HG02571 (cell line): ENCODE data around the gene ITPR2.
"Not testable (repeated sequence)": the region's sequence is repeated elsewhere in the genome, so short reads cannot be mapped to it uniquely, and the experiment has no call there.

Experiments
- ATAC-seq: cut with Tn5 transposase; IDR thresholded peaks from one replicate; pipeline ENCODE4 v1.9.1; 2021; ENCODE audit warnings: mild to moderate bottlenecking, moderate library complexity; ENCODE audit not compliant: unreplicated experiment

The ITPR2 gene

GRCh38 chr12:26636710-26637328 lies 196.2 kb downstream of the ITPR2 start:
- no peak for ATAC-seq

DNA sequence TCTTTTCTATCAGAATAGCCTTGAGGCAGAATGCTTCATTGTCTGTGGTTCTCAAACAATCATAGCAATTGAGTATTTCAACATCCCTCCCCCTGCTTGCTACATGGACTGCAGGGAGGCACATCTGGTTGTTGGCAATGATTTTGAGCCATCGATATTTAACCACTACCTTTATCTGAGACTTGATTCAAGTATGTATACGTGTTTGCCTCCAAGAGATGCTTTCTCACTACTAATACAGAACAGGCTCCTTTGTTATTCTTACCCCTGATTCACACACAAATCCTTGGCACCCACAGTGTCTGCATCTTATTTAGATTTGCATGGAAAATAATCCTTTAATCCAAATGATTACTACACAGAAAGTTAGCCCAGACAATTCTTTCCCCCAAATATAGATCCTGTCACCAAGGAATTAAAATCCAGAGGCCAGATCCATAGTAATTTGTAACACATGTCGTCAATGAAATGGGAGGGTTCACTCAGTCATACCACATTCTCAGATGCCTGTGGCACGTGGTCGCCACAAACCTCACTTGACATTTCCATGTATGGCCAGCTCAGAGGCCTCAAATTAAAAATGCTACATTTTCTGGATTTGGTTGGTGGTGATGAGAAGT lies 199.3 kb downstream of the ITPR2 start:
- ATAC-seq = no peak

- no peak for ATAC-seq
Observed at GRCh38 chr12:26632756-26633155, 200.2 kb downstream of the ITPR2 start.

DNA sequence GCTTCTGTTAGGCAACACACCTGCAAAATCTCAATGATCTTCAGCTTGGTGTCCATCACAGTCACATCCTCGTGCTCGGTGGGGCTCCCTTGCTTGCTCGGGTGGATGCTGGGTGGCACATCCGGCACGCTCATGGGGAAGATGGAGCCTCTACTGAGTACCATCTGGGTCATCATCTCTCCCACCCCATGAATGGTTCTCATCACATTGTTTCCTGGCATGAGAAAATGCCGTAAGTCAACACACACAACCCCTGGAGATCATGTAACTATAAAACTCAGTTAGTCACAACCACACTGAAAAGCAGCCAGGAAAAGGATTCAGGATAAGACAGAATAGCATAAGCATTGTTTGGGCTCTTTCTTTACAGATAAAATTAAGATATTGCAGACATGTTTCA lies 201.1 kb downstream of the ITPR2 start:
- no peak for ATAC-seq

GRCh38 chr12:26630546-26631027 lies 202.4 kb downstream of the ITPR2 start:
- no peak for ATAC-seq

GRCh38 chr12:26629864-26630263 lies 203.1 kb downstream of the ITPR2 start:
- no peak for ATAC-seq

GRCh38 chr12:26628234-26628633 lies 204.8 kb downstream of the ITPR2 start:
- no peak for ATAC-seq

DNA sequence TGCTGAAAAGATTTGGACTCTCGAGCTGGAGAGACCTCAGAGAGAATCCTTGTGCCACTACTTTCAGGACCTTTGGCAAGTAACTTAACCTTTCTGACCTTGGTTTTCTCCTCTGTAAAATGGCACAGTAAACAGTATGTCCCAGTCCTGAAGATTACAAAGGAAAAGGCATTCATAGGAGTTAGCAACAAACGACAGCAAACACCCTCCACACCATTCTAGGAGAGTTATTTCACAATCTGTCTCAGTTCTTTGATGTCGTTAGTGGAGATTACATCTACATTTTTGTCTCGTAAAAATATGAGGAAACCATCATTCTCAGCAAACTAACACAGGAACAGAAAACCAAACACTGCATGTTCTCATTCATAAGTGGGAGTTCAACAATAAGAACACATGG lies 205.7 kb downstream of the ITPR2 start:
- no peak for ATAC-seq

DNA sequence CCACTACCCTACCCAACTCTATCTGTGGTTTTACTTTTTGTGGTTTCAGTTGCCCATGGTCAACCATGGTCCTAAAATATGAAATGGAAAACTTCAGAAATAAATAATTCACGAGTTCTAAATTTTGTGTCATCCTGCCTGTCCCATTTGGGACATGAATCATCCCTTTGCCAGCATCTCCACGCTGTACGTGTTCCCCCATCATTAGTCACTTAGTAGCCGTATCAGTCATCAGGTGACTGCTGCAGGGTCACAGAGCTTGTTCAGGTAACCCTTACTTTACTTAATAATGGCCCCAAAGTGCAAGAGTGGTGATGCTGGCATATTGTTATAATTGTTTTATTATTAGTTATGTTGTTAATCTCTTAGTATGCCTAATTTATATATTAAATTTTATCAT lies 209.9 kb downstream of the ITPR2 start:
- ATAC-seq = no peak

DNA sequence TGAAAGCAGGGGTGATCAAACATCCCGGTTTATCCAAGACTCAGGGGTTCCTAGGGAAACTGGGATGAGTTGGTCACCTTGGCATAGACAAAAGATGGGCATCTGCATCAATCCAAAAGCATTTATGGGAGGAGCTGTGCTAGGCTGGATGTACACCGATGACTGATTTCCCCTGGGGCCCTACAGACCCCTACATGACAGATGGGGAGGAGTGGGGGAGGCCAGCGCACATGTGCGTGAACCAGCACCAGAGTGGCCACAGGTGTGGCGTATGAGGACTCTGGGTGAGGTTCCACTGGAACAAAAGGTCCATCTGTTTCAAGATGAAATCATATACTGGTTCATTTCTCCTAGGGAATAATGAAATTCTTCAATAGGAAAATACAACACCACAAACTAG lies 210.4 kb downstream of the ITPR2 start:
- ATAC-seq = no peak

DNA sequence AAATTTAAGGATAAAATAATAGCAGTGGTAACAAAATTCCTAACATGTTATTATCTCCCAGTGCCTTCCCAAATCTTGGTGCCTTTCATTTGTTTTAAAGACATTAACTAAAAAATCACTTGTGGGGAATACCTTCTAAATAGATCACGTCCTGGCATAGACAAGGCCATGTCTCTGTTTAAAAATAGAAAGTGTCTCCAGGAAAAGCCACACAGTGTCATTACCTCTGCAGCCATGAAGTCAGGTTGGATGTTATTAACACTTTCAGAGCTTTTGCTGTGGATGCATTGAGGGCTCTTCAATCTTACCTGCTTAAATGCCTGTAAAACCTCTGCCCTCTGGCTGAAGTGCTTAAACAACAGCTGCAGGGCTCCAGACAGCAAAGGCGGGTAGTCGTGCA lies 211.1 kb downstream of the ITPR2 start:
- ATAC-seq = no peak

- ATAC-seq = no peak
Observed at GRCh38 chr12:26620907-26621306, 212.1 kb downstream of the ITPR2 start.

- ATAC-seq = no peak
Observed at GRCh38 chr12:26617513-26617912, 215.5 kb downstream of the ITPR2 start.

- no peak for ATAC-seq
Observed at GRCh38 chr12:26614011-26614616, 218.9 kb downstream of the ITPR2 start.

GRCh38 chr12:26612203-26612602 lies 220.8 kb downstream of the ITPR2 start:
- ATAC-seq = no peak

DNA sequence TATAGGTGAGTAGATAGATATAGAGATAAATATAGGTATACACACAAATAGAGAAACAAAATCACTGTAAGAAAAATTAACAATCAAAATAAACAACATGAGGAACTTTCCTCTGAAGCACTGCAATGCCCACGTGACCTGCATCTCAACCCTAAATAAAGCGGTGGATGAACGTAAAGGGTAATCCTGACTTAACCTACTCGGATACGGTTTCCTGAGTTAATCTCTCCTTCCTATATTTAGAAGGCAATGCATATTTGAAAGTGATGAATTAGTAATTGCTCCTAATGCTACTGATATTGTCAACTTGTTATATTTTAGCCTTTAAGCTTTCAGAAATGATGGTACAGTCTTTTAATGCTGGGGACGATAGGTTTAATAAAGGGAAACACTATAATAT lies 221.4 kb downstream of the ITPR2 start:
- no peak for ATAC-seq

GRCh38 chr12:26610774-26611173 lies 222.2 kb downstream of the ITPR2 start:
- ATAC-seq = no peak

- no peak for ATAC-seq
Observed at GRCh38 chr12:26609986-26610385, 223.0 kb downstream of the ITPR2 start.

GRCh38 chr12:26608706-26609105 lies 224.3 kb downstream of the ITPR2 start:
- no peak for ATAC-seq

DNA sequence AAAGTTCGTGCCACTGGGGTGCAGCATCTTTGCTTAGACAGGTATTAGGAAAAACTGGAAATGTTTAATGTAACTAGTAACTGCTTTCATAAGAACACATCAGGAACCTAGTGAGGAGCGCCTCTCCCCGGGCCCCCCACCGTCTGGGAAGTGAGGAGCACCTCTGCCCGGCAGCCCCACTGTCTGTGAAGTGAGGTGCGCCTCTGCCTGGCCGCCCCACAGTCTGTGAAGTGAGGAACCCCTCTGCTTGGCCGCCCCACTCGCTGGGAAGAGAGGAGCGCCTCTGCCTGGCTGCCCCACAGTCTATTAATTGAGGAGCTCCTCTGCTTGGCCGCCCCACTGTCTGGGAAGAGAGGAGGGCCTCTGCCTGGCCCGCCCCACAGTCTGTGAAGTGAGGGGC lies 224.7 kb downstream of the ITPR2 start:
- ATAC-seq = no peak

DNA sequence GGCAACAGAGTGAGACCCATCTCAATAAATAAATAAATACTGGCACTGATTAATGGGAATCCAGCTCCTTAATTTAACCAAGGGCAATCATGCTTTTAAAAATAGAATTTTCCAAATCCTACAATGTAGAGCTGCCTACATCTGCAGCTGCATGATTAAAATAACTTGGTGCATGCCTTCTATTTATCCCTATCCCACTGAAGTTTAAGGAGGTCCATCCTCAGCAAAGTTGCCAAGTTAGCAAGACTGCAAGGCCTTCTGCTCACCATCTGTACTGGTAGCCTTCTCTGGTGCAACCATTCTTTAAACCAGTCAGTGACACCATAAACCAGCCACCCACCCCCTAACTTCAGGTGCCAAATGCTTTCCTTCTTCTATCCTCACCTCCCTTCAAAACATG lies 226.1 kb downstream of the ITPR2 start:
- ATAC-seq = no peak

DNA sequence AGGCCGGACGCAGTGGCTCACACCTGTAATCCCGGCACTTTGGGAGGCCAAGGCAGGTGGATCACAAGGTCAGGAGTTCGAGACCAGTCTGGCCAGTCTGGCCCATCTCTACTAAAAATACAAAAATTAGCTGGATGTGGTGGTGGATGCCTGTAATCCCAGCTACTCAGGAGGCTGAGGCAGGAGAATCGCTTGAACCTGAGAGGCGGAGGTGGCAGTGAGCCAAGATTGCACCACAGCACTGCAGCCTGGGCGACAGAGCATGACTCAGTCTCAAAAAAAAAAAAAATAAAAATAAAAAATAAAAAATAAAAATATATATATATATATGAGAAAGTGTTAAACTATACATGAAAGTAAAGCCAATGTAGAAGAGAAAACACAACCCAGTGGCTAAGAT lies 228.2 kb downstream of the ITPR2 start:
- not testable (repeated sequence) for ATAC-seq
